GM19397 (cell line): ENCODE data around the gene ZNF148.

ENCODE experiments used
- ATAC-seq: cut with Tn5 transposase; IDR thresholded peaks from one replicate; pipeline ENCODE4 v1.9.1; 2021; ENCODE audit warnings: mild to moderate bottlenecking, moderate library complexity; ENCODE audit not compliant: unreplicated experiment

ZNF148 gene

DNA sequence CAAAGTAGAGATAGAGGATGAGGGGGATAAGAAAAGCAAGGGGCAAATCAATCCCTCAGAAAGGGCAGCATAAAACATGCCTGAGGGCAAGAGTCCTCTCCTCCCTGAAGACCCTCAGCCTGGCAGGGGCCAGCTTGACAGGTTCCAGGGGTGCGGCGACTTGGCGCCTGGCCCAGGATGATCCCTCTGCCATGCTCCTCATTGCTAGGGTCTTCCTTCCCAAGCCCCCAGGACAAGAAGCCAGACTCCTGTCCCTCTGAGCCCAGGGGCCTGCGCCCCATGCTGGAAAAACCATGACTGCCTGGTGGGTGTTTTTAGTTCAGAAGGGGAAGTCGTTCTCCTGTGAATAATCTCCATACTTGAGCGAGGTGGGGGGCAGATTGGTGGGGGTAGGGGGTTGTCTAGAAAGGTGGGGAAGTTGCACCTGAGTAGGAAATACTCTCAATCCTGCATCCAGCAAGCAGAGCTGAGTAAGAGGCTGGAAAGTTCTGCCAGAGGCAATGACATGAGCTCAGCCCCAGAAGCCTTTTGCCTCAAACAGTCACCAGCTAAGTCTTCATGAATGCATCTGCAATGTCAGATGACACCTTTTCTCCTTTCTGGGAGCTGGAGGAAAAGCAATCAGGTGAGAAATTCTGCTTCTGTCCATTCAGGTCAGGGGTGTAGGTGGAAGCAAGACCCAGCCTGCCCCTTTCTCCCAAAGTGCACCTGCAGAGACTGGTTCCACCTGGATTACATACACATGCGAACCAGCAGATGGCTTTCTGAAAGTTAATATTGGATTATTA lies 180.9 kb downstream of the ZNF148 start:
- no peak for ATAC-seq

DNA sequence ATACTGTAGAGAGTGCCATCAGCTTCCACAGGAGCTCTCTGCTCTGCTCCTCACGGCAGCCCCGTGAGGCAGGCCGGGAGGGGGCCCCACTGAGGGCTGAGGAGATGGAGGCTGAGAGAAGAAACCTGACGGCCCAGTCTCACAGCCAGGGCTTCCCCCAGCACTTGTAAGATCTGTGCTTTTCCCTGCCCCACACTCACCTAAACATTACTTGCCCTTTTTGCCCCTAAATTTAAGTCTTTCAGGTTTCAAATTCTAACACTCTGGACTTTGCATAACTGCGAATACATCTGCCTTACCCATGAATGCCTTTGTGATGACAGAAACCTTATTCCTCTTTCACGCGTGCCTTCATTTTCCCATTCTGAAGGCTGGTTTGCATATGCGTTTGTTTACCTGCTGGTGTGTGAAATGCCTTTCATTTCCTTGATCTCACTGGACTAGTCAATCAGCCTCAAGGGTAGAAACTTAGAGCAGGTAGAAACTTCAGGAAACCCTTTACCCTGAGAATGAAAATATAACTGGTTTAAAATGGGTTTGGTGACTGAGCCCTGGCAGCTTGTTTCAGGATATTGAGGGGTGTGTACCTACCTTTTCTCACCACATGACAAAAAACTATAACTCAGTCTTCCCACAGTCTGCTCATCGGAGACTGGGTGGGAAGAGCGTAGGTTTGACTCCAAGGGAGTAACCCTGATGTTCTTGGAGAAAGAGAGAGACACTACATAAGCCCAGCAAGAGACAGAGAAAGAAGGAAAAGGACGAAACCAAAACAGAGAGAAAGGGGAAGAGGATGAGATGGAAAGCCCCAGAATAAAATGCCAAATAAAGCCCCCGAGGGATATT lies 182.7 kb downstream of the ZNF148 start:
- peak; percentile 66 for ATAC-seq

DNA sequence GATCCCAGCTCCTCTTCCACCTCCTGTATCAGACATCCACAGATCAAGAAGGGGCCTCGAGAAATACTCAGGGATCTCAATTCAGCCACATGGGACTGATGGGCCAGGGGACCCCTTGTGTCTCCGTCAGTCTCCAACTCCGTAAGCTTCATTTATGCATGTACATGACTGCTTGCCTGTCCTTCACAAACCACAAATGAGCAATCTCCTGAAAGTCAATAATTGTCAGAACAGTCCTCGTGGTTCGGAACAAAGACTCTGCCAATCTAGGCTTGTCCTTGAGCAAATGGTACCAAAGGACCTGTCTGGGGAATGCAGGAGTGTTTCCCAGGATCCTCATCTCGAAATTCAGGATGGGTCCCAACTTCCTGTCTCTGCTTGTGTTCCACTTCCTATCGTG lies 183.4 kb downstream of the ZNF148 start:
- no peak for ATAC-seq

DNA sequence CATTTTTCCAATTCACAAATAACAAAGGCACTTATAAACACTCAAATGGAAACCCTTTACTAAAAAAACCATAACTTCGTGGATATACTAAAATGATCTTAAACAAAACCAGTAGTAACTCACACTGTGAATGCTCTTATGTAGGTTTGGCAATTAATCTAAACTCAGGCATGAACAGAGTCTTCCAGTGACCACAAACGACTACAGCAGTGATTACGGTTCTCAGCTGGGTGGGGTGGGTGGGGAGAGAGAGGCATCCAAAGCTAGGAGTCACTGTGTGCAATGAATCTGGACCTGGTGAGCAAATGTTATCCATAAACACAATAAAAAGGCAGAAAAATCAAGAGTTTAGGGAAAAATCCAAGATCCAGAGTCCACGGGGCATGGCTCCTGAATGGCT lies 183.9 kb downstream of the ZNF148 start:
- ATAC-seq: no peak

DNA sequence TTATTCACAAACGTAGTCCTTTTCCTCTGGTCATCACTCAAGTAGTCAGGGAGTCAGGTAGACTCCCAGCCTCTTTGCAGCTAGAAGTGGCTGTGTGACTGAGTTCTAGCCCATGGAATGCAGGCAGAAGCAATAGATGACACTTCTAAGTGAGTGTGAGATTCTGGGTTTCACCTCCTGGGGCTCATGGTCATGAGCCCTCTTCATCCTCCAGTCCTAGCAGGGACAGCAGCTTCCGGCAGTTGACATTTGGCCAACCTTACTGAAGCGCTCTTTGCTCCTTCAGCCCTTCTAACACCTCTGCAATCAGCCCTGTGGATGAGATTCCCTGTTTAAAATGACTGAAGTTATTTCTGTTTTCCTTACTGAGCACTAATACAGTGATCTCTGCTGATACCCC lies 184.3 kb downstream of the ZNF148 start:
- no peak for ATAC-seq

DNA sequence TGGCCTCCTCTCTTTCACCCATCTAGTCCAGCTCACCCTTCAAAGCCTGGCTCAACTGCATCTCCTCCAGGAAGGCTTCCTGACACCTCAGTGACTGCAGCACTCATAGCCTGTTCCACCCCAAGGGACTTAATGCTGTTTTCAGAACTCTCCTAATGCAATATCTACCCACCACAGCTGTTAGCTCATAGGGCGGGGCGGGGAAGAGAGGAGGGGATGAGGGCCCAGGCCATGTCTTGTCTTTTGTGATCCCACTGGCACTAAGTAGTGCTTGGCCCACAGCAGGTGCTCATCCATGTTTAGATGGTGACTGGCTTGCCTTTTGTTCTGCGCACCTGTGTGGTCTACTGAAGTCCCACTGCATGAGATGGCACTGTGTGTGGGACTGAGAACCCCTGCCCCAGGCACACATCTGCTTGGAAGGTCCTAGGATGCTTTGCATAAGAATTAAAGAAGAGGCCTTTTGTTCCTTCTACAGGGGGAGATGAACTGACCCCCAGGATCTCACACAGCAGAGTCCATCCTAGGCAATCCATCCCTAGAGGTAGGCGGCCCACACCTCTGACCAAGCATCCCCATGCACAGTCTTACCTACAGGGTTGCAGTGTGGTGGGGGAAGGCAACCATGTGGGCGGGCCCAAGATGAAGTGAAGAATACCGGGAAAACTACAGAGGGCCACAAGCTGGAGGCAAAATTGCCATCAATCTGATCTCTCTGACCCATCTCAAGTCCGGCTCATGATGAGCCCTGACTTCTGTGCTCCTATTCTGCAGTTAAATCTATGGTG lies 185.6 kb downstream of the ZNF148 start:
- ATAC-seq: no peak

DNA sequence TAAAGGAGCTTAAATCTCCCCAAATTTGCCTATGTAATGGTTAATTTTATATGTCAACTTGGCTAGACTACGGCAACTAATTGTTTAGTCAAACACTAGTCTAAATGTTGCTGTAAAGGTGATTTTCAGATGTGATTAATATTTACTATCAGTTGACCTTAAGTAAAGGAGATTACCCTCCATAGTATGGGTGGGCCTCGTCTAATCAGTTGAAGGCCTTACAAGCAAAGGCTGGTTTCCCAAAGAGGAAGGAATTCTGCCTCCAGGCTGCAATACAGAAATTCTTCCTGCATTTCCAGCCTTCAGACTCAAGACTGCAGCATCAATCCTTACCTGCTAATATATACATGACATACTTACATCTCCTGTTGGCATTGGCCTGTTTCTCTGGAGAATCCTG lies 186.2 kb downstream of the ZNF148 start:
- no peak for ATAC-seq

DNA sequence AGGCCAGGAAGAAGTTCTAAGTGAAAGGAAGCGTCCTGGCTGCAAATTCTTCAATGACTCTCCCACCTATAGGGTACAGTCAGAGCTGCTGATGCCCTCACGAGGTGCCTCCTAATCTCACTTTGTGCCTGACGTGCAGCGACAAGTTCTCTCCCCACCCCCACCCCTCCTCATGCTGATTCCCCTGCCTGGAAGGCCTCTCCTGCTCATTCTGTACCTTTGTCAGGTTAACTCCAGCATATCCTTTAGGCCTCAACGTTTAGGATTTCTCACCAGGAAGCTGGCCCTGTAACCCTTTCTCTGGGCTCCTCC lies 187.6 kb downstream of the ZNF148 start:
- ATAC-seq: no peak

DNA sequence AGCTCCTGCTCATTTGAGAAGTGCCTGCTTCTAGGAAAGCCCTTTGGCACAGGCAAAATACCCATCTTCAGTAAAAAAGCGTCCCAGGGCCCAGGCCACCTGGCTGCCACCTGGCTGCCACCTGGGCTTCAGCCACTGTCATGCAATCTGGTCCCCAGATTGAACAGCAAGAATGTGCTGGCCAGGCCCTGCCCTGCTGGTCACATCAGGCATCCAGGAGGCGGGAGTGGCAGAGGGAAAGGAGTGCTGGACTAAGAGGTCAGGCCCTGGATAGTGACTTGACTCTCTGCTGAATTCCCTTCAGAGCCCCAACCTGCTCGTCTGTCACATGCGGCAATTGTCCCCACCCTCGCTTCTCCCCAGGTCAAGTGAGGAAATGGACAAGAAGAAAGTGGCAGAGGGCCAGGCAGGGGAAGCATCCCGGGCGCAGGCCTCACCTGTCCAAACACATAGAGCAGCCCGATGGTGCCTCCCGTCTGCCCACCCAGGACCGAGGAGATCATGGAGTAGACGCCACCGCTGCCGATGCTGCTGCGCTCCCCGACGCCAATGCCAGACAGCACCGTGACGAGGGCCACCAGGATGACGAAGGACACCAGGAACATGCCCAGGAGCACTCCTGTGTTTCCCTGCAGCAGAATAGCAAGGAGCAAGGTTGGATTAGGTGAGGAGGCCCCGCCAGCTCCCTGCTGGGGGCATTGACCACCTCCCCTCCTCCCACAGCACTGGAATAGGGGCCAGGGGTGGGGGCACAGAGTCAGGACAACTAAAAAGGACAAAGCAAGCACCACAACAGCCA lies 188.1 kb downstream of the ZNF148 start:
- ATAC-seq: no peak

DNA sequence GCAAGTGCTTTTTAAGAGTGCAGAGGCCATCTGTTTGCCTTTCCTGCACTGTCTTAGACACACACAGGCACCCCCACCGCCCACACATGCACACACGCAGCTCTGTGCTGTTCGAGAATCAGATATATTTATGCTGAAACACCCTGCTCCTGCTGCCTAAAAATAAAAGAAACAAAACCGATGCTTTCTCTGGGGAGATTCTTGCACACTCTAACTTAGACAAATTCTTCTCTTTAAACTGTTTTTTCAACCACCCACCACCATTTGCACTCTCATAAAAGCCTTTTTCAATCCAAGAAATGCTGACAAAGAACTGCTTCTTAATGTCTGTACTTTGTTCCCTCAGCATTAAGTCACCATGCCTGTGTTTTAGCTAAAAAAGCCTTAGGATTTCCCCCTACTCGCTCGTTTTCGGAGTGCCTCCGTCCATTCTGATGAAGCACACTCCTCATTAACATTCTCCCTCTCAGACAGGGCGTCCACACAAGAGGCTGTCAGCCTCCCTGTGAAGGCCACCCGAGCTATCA lies 188.8 kb downstream of the ZNF148 start:
- ATAC-seq: no peak

DNA sequence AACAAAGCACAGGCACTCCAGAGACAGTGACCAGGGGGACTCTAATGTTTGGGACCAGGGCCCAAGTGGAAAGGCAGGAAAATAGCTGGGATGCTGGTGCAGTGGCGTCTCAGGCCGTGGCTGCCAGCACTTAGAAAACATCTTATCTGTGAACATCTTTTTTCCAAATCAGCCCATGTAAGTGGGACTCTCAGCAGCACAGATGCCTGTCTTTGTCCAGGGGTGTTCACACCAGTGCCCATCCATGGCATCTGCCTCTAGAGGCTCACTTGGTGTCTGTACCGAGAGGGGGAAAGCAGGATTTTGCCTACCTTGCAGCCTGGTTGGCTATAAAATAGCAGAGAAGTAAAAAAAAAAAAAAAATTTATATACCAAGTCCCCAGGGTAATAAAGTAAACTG lies 189.3 kb downstream of the ZNF148 start:
- no peak for ATAC-seq

DNA sequence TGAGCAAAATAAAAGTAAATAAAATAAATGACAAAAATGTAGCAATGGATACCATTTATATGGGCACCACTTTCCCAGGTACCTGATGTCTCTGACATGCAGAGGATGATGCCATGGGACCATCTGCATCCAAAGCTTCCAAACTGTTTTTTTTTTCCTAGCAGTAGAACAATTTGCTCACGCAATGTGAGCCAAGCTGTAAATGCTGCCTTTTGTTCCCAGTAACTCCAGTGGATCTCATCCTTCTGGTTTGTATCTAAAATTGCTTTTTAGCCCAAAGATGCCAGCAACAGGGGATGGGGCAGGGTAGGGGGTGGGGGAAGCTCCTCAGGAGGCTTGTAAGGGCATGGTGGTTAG lies 195.3 kb downstream of the ZNF148 start:
- no peak for ATAC-seq

DNA sequence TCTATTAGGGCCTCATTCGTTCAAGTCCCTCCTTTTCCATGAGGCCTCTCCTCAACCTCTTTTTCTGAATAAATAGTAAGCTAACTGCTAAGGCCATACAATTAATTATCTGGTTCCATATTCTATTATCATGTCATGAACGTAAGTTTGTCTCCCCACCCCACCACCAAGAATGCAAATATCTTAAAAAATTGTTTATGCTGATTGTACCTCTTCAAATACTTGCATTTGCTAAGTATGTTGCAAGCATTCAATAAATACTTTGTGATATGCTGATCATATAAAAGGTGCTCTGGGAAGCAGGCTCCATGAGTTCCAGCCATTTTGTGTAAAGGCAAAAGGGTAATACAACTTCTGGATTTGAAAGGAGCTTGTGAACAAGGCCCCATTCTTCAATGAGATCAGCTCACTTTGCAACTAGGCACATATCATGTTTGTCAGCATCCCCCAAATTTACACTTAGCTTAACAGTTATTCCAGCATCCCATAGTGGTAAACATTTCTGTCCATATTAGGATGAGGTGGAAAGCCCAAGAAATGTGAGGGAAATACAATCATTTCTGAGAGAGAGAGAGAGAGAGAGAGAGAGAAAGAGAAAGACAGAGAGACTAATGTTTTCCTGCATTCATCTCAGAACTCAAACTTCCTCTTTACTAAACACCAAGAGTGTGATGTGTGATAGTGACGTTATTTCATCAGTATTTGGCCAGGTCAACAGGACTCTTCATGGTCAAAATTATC lies 195.8 kb downstream of the ZNF148 start:
- ATAC-seq: no peak

DNA sequence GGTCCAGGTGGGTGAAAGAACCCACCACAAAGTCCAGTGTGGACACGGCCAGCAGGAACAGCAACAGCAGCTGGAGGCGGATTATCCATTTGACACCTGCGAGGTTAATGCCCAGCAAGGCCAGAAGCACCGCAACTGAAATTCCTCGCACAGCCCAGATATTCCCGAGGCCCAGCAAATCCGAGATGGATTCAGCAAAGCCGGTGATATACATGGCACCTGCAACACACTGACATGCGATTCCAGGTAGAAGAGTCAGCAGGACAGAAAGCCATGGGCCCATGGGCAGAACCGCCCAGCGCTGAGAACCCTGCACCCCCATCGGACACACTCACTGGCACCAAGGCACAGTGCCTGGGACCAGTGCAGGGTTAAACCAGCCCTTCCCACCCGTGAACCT lies 197.4 kb downstream of the ZNF148 start:
- no peak for ATAC-seq
